Gastroesophageal sphincter (tissue), 3 donors: Measurements from ENCODE around the gene G6PD.
"Not testable (repeated sequence)": the region's sequence is repeated elsewhere in the genome, so short reads cannot be mapped to it uniquely, and the experiment has no call there.

Source experiments
- EP300 ChIP-seq: sonication (generic); formaldehyde crosslinking; IDR thresholded peaks from one replicate; pipeline ENCODE4 v1.6.1; 2017; ENCODE audit warnings: antibody characterized with exemption, mild to moderate bottlenecking
- POLR2A ChIP-seq, 2 donors: fragments of 450-650 bp; IDR thresholded peaks; one replicate each; pipeline ENCODE4 v1.6.1; 2017; ENCODE audit warnings: antibody characterized with exemption in 2 of 2, mild to moderate bottlenecking in 2 of 2, moderate library complexity in 1 of 2
- TF ChIP-seq, protein P1 (sequence below), 4 experiments: fragments of 200-600 bp in 2 of 4; fragments of 450-650 bp in 2 of 4; sonication (generic) in 1 of 4; IDR thresholded peaks; one replicate each; pipeline ENCODE4 v1.5.1; 2017 to 2019; ENCODE audit warnings: antibody characterized with exemption in 4 of 4, mild to moderate bottlenecking in 2 of 4, moderate library complexity in 2 of 4

DNA sequence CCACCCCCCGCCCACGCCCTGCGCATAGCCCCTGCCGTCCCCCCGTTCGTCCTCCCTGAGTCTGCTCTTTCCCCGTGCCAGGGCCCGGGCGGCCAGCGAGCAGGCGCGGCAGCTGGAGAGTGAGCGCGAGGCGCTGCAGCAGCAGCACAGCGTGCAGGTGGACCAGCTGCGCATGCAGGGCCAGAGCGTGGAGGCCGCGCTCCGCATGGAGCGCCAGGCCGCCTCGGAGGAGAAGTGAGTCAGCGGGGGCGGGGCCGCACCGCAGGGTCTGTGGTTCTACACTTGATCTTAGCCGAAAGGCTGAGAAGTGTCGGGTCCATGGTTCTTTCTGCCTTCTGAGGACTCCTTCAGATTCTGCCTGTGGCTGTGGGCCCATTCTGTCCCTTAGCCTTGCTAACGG is 13.7 kb upstream of the G6PD start:
- TF ChIP-seq, protein P1, sequence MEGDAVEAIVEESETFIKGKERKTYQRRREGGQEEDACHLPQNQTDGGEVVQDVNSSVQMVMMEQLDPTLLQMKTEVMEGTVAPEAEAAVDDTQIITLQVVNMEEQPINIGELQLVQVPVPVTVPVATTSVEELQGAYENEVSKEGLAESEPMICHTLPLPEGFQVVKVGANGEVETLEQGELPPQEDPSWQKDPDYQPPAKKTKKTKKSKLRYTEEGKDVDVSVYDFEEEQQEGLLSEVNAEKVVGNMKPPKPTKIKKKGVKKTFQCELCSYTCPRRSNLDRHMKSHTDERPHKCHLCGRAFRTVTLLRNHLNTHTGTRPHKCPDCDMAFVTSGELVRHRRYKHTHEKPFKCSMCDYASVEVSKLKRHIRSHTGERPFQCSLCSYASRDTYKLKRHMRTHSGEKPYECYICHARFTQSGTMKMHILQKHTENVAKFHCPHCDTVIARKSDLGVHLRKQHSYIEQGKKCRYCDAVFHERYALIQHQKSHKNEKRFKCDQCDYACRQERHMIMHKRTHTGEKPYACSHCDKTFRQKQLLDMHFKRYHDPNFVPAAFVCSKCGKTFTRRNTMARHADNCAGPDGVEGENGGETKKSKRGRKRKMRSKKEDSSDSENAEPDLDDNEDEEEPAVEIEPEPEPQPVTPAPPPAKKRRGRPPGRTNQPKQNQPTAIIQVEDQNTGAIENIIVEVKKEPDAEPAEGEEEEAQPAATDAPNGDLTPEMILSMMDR (IDR thresholded peaks at IDR 0.05), result not testable (repeated sequence)
- not testable (repeated sequence) for TF ChIP-seq POLR2A (IDR thresholded peaks at IDR 0.05); EP300
